Cerebellar nuclear complex (tissue), 1 donor: ENCODE data around the gene FAM163B.
A peak's percentile ranks its signal among the peaks of the same experiment; 100 is the strongest.

Experiments
- DNase-seq, 2 experiments: peaks; one replicate each; lab custom pipeline; 2025; lab: John Stamatoyannopoulos, UW

The FAM163B gene

GRCh38 chr9:133609311-133610098, at the start of gene FAM163B:
Gene FAM163B (minus strand): TSS chr9:133609389. CDS start chr9:133580223, 29,166 bp downstream.
- DNase-seq = no peak

DNA sequence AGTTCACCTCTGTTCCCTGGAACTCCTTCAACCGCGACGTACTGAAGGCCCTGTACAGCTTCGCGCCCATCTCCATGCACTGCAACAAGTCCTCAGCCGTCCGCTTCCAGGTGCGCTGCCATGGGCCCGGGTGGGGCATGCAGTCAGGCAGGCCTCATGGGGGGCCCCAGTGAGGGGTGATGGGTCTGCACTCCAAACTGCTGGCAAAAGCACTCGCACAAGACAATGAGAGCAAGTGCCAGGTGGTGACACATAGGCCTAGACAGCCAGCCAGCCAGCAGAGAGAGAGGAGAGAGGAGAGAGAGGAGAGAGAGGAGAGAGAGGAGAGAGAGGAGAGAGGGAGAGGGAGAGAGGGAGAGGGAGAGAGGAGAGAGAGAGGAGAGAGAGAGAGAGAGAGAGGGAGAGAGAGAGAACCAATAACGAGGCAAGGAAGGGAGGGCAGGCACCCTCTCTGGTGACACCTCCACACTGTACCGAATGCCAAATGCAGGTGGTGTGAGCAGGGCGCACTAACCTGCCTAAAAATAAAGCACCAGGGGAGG, 48.0 kb upstream of the FAM163B start:
- DNase-seq = no peak

- DNase-seq = no peak
Observed at GRCh38 chr9:133656211-133657119, 47.3 kb upstream of the FAM163B start.

DNA sequence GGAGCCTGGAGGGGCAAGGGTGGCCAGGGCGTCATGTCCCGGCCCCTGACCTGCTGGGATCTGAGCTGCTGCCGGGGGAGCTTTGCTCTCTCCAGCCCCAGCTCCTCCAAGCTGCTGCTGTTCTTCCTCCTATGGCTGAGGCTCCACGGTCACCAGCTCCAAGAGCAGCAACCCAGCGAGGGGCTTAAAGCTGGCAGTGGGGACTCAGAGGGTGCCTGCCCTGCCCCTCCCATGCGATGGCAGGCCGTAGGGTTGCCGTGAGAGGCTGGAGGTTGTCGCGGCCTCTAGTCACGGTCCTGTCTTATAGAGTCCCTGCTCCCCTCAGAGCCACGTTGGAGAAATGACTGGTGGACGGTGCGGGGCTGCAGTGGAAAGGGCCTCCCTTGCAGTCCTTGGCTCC, 46.5 kb upstream of the FAM163B start:
- DNase-seq = no peak

DNA sequence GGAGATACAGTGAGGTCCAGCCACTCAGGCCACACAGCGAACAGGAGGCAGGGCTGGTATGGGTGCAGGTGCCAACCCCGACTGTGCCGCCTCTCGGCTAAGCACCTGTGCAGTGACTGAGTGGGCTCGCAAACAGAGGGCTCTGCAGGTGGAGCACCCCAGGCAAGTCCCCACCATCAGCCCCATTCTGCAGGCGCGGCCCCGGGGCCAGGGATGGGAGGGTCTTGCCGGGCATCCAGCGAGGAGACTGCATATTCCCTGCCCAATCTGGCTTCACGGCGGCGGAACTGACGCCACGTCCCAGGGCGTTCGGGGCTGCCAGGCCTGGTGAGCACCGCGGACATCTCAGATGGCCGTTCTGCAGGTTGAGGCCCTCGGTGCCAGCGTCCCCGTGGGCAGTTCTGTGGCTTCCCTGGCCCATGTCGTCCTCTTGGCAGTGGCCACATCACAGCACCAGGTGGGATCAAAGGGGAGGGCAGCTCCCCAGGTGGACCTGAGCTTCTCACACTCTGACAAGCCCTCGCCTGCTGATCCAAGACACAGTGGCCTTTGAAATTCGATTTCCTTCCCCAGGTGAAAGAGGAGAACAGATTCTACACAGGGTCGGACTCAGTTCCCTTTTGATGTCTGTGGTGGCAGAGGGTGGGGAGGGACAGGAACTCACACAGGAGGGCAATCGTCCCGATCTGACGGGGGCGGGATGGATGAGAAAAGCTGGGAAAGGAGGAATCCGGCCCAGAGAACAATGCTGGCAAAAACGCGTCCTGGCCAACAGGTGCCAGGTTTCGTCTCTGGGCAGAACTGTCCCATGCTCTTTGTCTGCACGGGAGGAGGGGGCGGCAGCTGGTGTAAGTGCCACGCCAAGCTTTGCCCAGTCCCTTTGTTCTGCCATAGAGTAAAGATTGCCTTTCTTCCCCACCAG, 45.8 kb upstream of the FAM163B start:
- no peak for DNase-seq

DNA sequence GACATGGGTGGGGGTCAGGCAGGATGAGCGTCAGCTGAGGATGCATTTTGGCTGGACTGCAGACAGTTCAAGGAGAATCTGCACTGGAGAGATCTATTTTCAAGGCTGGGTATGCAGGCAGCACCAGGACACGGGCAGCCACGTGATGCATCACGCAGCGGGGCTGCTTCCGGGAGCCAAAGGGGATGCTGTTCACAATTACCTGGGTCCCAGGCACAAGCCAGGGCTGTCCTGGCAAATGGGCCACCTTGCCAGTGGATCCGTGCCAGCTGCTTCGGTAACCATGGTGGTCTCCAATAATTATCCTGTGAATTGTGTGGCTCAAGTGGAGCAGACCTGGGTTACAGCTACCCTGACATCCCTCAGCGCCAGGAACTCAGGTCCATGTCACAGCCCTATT, 44.4 kb upstream of the FAM163B start:
- no peak for DNase-seq

DNA sequence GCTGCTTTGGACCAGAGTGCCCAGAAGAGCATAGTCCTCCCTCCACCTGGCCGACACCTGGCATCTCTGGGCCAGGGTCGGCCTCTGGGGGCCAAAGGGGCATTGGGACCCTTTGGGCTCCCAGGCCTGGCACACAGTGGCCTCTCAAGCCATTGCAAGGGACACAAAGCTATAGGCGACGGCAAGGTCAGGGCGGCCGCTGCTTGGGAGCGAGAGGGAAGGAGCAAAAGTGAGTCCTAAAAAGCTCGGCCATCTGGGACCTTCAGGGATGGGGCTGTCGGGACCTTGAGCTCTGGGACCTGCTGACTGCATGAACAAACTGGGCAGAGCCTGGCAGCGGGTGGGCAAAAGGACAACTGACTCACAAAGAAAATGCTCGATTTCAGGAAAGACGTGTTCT, 40.8 kb upstream of the FAM163B start:
- no peak for DNase-seq

GRCh38 chr9:133649194-133649593, 40.0 kb upstream of the FAM163B start:
- no peak for DNase-seq

GRCh38 chr9:133647765-133648469, 38.7 kb upstream of the FAM163B start:
- DNase-seq = no peak

GRCh38 chr9:133647148-133647547, 38.0 kb upstream of the FAM163B start:
- DNase-seq = no peak

DNA sequence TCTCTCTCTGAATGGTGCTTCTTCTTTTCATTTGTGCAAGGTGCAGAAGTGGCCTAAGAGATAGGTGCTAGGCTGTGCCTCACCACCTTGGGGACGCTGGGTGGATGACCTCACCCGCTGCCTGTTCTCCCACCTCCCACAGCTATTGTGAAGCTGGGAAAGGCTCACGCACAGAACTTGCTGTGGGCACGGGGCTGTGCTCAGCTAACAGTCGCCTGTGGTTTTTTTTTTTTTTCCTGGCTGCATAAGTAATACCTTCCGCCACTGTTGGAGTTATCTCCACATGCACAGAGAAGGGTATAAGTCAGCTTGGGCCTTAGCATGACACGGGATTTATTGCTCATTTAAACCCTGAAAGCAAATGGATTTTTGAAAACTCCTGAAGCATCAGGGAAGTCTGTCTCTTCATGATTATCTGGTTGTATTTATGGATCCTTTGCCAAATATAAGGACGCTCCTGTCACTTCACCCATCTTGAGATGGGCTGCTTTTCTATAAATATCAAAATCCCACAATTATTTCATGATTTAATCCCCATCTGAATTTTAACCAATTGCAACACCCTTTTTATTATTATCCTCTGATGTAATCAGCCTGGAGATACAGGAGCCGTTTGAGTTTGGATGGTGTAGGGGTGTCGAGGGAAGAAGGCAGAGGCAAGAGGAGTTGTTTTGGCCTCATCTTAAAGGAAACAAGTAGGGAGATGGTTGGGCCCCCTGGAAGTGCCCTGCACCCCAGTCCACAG, 36.0 kb upstream of the FAM163B start:
- DNase-seq = no peak

GRCh38 chr9:133643978-133644760, 35.0 kb upstream of the FAM163B start:
- no peak for DNase-seq

DNA sequence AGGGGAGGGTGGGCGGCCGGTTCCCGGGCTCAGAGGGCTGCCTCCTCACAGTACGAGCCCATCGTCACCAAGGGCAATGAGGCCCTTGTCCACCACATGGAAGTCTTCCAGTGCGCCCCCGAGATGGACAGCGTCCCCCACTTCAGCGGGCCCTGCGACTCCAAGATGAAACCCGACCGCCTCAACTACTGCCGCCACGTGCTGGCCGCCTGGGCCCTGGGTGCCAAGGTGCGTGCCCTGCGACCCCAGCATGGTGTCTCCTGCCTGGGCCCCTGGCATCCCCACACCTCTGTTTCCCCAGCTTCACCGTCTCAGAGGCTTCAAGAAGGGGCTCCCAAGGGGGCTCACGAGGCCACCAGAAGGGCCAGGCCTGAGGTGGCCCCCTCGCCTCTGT, 34.2 kb upstream of the FAM163B start:
- DNase-seq = no peak

DNA sequence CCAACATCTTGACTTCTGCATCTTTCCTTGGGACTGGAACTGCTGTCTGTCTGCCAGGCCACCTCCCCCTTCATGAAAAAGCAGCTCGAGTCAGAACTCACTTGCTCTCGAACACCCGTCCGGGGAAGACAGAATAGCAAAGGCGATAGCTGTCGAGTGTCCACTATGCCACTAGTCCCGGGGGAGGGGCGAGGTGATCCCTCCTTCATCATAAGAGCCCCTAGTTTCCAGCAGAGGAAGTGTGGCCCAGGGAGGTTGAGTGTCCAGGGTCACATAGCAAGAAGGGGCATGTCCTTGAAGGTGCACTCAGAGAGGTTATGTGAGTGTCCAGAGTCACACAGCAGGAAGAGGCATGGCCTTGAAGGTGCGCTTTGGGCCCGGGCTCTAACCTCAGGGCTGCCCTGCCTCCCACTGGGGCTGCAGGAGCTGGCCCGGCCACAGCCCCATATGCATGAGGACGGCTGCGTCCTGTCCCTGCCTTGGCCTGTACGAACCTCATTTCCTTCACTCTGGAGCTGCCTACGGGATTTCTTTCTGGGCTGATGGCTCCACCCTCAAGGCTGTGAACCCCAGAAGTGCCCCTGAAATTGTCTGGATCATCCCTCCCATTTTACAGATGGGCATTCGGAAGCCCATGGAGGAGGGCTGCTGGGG, 33.6 kb upstream of the FAM163B start:
- DNase-seq = no peak

GRCh38 chr9:133641861-133642595, 32.8 kb upstream of the FAM163B start:
- DNase-seq = no peak

- DNase-seq = peak in 1 of 2 experiments; percentile 37
Observed at GRCh38 chr9:133641396-133641655, 32.1 kb upstream of the FAM163B start.

DNA sequence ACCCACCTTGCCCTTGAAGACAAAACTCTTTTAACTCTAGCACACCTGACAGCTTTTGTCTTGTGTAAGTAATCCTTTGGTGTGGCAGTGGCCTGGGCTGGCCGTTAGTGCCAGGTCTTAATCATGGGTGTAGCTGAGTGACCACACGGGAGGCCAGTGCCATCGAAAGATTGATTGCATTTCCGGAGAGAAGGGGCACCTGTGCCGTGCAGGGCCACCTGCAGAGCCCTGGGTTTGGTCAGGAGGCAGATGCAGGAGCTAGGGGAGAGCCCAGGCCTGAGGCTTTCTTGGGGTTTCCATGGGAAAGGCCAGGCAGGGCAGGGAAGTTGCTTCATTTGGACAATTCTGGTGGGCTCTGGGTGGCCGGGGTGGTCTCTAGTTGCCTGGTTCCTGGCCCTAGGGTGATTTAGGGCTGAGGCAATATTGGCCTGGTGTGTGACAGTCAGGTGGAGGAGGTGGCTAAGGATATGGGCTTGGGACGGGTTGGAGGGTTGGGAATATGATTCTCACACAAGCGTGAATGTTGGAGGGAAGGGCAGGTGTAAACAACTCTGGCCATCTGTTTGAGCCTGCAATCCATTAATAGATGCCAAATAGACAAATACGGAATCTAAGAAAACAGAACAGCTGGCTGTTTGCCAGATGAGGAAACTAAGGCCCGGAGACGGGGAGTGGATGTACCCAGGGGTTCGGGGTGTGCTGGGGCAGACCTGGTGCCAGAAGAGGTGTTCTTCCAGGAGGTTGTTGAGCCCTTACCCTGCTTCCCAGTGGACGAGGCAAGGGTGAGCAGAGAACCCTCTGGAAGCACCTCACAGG, 31.6 kb upstream of the FAM163B start:
- DNase-seq = no peak

- DNase-seq = no peak
Observed at GRCh38 chr9:133640160-133640559, 31.0 kb upstream of the FAM163B start.
